ENCODE measurements around the gene ADCY1.
A peak's percentile ranks its signal among the peaks of the same experiment; 100 is the strongest.

ADCY1 gene

GRCh38 chr7:45636733-45637132 lies 62.6 kb downstream of the ADCY1 start:
- H3K4me1 ChIP-seq (ENCODE audit: control insufficient read depth, low read depth, low read length) = peaks cover 6% of the 10 kb centered on the region
- H3K56ac ChIP-seq (ENCODE audit: low read length) = no peak overlapping the region
- H4K8ac ChIP-seq (ENCODE audit: low read depth, low read length) = no peak overlapping the region
- no peak overlapping the region for H3K23ac ChIP-seq (ENCODE audit: low read length)
- H3K36me3 ChIP-seq (ENCODE audit: control insufficient read depth, insufficient read depth, low read length) = no peaks in the 10 kb centered on the region
- H3K4ac ChIP-seq (ENCODE audit: low read depth, low read length) = no peak overlapping the region
- H3K79me2 ChIP-seq (ENCODE audit: control insufficient read depth, insufficient read depth, low read length) = no peaks in the 10 kb centered on the region
- no peaks in the 10 kb centered on the region for H3K79me1 ChIP-seq (ENCODE audit: low read length)
- H3K9ac ChIP-seq (ENCODE audit: low read length) = no peak overlapping the region
- H3K18ac ChIP-seq (ENCODE audit: low read length) = no peak overlapping the region
- H2AK5ac ChIP-seq (ENCODE audit: low read length) = no peak overlapping the region
- no peak for DNase-seq
- H4K5ac ChIP-seq (ENCODE audit: low read length) = no peak overlapping the region
- H2BK15ac ChIP-seq (replicated peaks; ENCODE audit: low read depth) = no peak overlapping the region
- H3K4me2 ChIP-seq (ENCODE audit: low read length) = no peak overlapping the region
- no peak overlapping the region for H2BK120ac ChIP-seq (ENCODE audit: low read depth, low read length)
- H3K4me3 ChIP-seq (ENCODE audit: low read length) = no peak overlapping the region
- no peaks in the 10 kb centered on the region for H3K27me3 ChIP-seq (ENCODE audit: insufficient read depth, low read length, poor library complexity)
- H2BK5ac ChIP-seq (ENCODE audit: low read length) = no peak overlapping the region
- H3K27ac ChIP-seq (ENCODE audit: low read depth, low read length) = no peak overlapping the region
- WGBS (ENCODE audit: extremely low coverage, insufficient coverage, low lambda C conversion rate) = no CpG with 5 or more reads among the region's 3 CpGs

- Histone ChIP-seq H2AK5ac (ENCODE audit: low read length) (no peak overlapping the region), H4K5ac (ENCODE audit: low read length) (no peak overlapping the region), H3K23ac (ENCODE audit: low read length) (no peak overlapping the region), H3K4me3 (ENCODE audit: low read length) (no peak overlapping the region), H2BK5ac (ENCODE audit: low read length) (no peak overlapping the region), H3K4me1 (ENCODE audit: control insufficient read depth, low read depth, low read length) (peaks cover 11% of the 10 kb centered on the region), H3K27ac (ENCODE audit: low read depth, low read length) (no peak overlapping the region), H3K79me1 (ENCODE audit: low read length) (no peaks in the 10 kb centered on the region), H3K18ac (ENCODE audit: low read length) (no peak overlapping the region), H3K36me3 (ENCODE audit: control insufficient read depth, insufficient read depth, low read length) (no peaks in the 10 kb centered on the region), H3K4me2 (ENCODE audit: low read length) (no peak overlapping the region), H3K4ac (ENCODE audit: low read depth, low read length) (no peak overlapping the region), H2BK120ac (ENCODE audit: low read depth, low read length) (no peak overlapping the region), H3K79me2 (ENCODE audit: control insufficient read depth, insufficient read depth, low read length) (no peaks in the 10 kb centered on the region), H3K9ac (ENCODE audit: low read length) (no peak overlapping the region), H3K27me3 (ENCODE audit: insufficient read depth, low read length, poor library complexity) (no peaks in the 10 kb centered on the region), H3K56ac (ENCODE audit: low read length) (no peak overlapping the region), H2BK15ac (replicated peaks; ENCODE audit: low read depth) (no peak overlapping the region), H4K8ac (ENCODE audit: low read depth, low read length) (no peak overlapping the region)
- WGBS (ENCODE audit: extremely low coverage, insufficient coverage, low lambda C conversion rate) = no CpG with 5 or more reads among the region's 2 CpGs
- DNase-seq = no peak
These were observed 64.7 kb downstream of the ADCY1 start for GRCh38 chr7:45638916-45639315.

GRCh38 chr7:45642044-45642443 lies 67.9 kb downstream of the ADCY1 start:
- Histone ChIP-seq H3K4me3 (ENCODE audit: low read length) (no peak overlapping the region), H4K8ac (ENCODE audit: low read depth, low read length) (no peak overlapping the region)
- DNase-seq = peak; percentile 78

GRCh38 chr7:45643630-45644029 lies 69.5 kb downstream of the ADCY1 start:
- no peaks in the 10 kb centered on the region for H3K79me1 ChIP-seq (ENCODE audit: low read length)
- DNase-seq = no peak
- H3K18ac ChIP-seq (ENCODE audit: low read length) = no peak overlapping the region
- no peak overlapping the region for H3K27ac ChIP-seq (ENCODE audit: low read depth, low read length)
- H3K23ac ChIP-seq (ENCODE audit: low read length) = no peak overlapping the region
- H3K36me3 ChIP-seq (ENCODE audit: control insufficient read depth, insufficient read depth, low read length) = no peaks in the 10 kb centered on the region
- no peak overlapping the region for H2BK15ac ChIP-seq (replicated peaks; ENCODE audit: low read depth)
- no peak overlapping the region for H2BK5ac ChIP-seq (ENCODE audit: low read length)
- no peak overlapping the region for H3K4ac ChIP-seq (ENCODE audit: low read depth, low read length)
- no peak overlapping the region for H3K9ac ChIP-seq (ENCODE audit: low read length)
- H4K5ac ChIP-seq (ENCODE audit: low read length) = no peak overlapping the region
- H3K56ac ChIP-seq (ENCODE audit: low read length) = no peak overlapping the region
- no peak overlapping the region for H3K4me3 ChIP-seq (ENCODE audit: low read length)
- no peaks in the 10 kb centered on the region for H3K27me3 ChIP-seq (ENCODE audit: insufficient read depth, low read length, poor library complexity)
- H2BK120ac ChIP-seq (ENCODE audit: low read depth, low read length) = no peak overlapping the region
- no CpG with 5 or more reads among the region's 7 CpGs for WGBS (ENCODE audit: extremely low coverage, insufficient coverage, low lambda C conversion rate)
- peaks cover 11% of the 10 kb centered on the region for H3K4me1 ChIP-seq (ENCODE audit: control insufficient read depth, low read depth, low read length)
- H3K4me2 ChIP-seq (ENCODE audit: low read length) = no peak overlapping the region
- H4K8ac ChIP-seq (ENCODE audit: low read depth, low read length) = no peak overlapping the region
- H3K79me2 ChIP-seq (ENCODE audit: control insufficient read depth, insufficient read depth, low read length) = no peaks in the 10 kb centered on the region
- no peak overlapping the region for H2AK5ac ChIP-seq (ENCODE audit: low read length)

More at GRCh38 chr7:45642044-45642443, 67.9 kb downstream of the ADCY1 start:
- no peak overlapping the region for H3K23ac ChIP-seq (ENCODE audit: low read length)
- no peak overlapping the region for H3K18ac ChIP-seq (ENCODE audit: low read length)
- H2AK5ac ChIP-seq (ENCODE audit: low read length) = no peak overlapping the region
- no peak overlapping the region for H2BK120ac ChIP-seq (ENCODE audit: low read depth, low read length)
- H4K5ac ChIP-seq (ENCODE audit: low read length) = no peak overlapping the region
- H3K4ac ChIP-seq (ENCODE audit: low read depth, low read length) = no peak overlapping the region
- no CpG with 5 or more reads among the region's 1 CpG for WGBS (ENCODE audit: extremely low coverage, insufficient coverage, low lambda C conversion rate)
- no peak overlapping the region for H3K27ac ChIP-seq (ENCODE audit: low read depth, low read length)
- H2BK15ac ChIP-seq (replicated peaks; ENCODE audit: low read depth) = no peak overlapping the region
- H3K9ac ChIP-seq (ENCODE audit: low read length) = no peak overlapping the region
- H3K4me2 ChIP-seq (ENCODE audit: low read length) = no peak overlapping the region
- H3K27me3 ChIP-seq (ENCODE audit: insufficient read depth, low read length, poor library complexity) = no peaks in the 10 kb centered on the region
- no peaks in the 10 kb centered on the region for H3K36me3 ChIP-seq (ENCODE audit: control insufficient read depth, insufficient read depth, low read length)
- no peak overlapping the region for H3K56ac ChIP-seq (ENCODE audit: low read length)
- no peak overlapping the region for H2BK5ac ChIP-seq (ENCODE audit: low read length)
- H3K4me1 ChIP-seq (ENCODE audit: control insufficient read depth, low read depth, low read length) = peaks cover 11% of the 10 kb centered on the region
- no peaks in the 10 kb centered on the region for H3K79me1 ChIP-seq (ENCODE audit: low read length)
- H3K79me2 ChIP-seq (ENCODE audit: control insufficient read depth, insufficient read depth, low read length) = no peaks in the 10 kb centered on the region

- no CpG with 5 or more reads among the region's 4 CpGs for WGBS (ENCODE audit: extremely low coverage, insufficient coverage, low lambda C conversion rate)
- Histone ChIP-seq H3K79me2 (ENCODE audit: control insufficient read depth, insufficient read depth, low read length) (no peaks in the 10 kb centered on the region), H3K4me1 (ENCODE audit: control insufficient read depth, low read depth, low read length) (peaks cover 11% of the 10 kb centered on the region)
These were observed 70.1 kb downstream of the ADCY1 start for GRCh38 chr7:45644237-45644636.

GRCh38 chr7:45645141-45645969 lies 71.2 kb downstream of the ADCY1 start:
- Histone ChIP-seq H3K56ac (ENCODE audit: low read length) (no peak overlapping the region), H3K79me1 (ENCODE audit: low read length) (no peaks in the 10 kb centered on the region), H3K27me3 (ENCODE audit: insufficient read depth, low read length, poor library complexity) (no peaks in the 10 kb centered on the region), H3K4me2 (ENCODE audit: low read length) (no peak overlapping the region), H3K27ac (ENCODE audit: low read depth, low read length) (no peak overlapping the region), H4K8ac (ENCODE audit: low read depth, low read length) (no peak overlapping the region), H3K18ac (ENCODE audit: low read length) (no peak overlapping the region), H2BK120ac (ENCODE audit: low read depth, low read length) (no peak overlapping the region), H3K4ac (ENCODE audit: low read depth, low read length) (no peak overlapping the region), H3K23ac (ENCODE audit: low read length) (no peak overlapping the region), H3K4me3 (ENCODE audit: low read length) (no peak overlapping the region), H3K4me1 (ENCODE audit: control insufficient read depth, low read depth, low read length) (peaks cover 10% of the 10 kb centered on the region), H2AK5ac (ENCODE audit: low read length) (no peak overlapping the region), H2BK5ac (ENCODE audit: low read length) (no peak overlapping the region), H3K79me2 (ENCODE audit: control insufficient read depth, insufficient read depth, low read length) (no peaks in the 10 kb centered on the region), H2BK15ac (replicated peaks; ENCODE audit: low read depth) (no peak overlapping the region), H3K9ac (ENCODE audit: low read length) (no peak overlapping the region), H4K5ac (ENCODE audit: low read length) (no peak overlapping the region), H3K36me3 (ENCODE audit: control insufficient read depth, insufficient read depth, low read length) (no peaks in the 10 kb centered on the region)
- no peak for DNase-seq
- WGBS (ENCODE audit: extremely low coverage, insufficient coverage, low lambda C conversion rate) = no CpG with 5 or more reads among the region's 8 CpGs

More at GRCh38 chr7:45644237-45644636, 70.1 kb downstream of the ADCY1 start:
- DNase-seq = no peak
- H2BK15ac ChIP-seq (replicated peaks; ENCODE audit: low read depth) = no peak overlapping the region
- no peak overlapping the region for H4K8ac ChIP-seq (ENCODE audit: low read depth, low read length)
- no peak overlapping the region for H2AK5ac ChIP-seq (ENCODE audit: low read length)
- H3K23ac ChIP-seq (ENCODE audit: low read length) = no peak overlapping the region
- no peak overlapping the region for H3K9ac ChIP-seq (ENCODE audit: low read length)
- no peak overlapping the region for H3K56ac ChIP-seq (ENCODE audit: low read length)
- no peak overlapping the region for H3K27ac ChIP-seq (ENCODE audit: low read depth, low read length)
- no peak overlapping the region for H3K4ac ChIP-seq (ENCODE audit: low read depth, low read length)
- H2BK5ac ChIP-seq (ENCODE audit: low read length) = no peak overlapping the region
- no peak overlapping the region for H4K5ac ChIP-seq (ENCODE audit: low read length)
- H3K4me2 ChIP-seq (ENCODE audit: low read length) = no peak overlapping the region
- H3K18ac ChIP-seq (ENCODE audit: low read length) = no peak overlapping the region
- no peaks in the 10 kb centered on the region for H3K27me3 ChIP-seq (ENCODE audit: insufficient read depth, low read length, poor library complexity)
- H3K4me3 ChIP-seq (ENCODE audit: low read length) = no peak overlapping the region
- H2BK120ac ChIP-seq (ENCODE audit: low read depth, low read length) = no peak overlapping the region
- H3K36me3 ChIP-seq (ENCODE audit: control insufficient read depth, insufficient read depth, low read length) = no peaks in the 10 kb centered on the region
- H3K79me1 ChIP-seq (ENCODE audit: low read length) = no peaks in the 10 kb centered on the region

Measured in mesendoderm (in vitro differentiated cells).